Measurements from ENCODE around the gene AOPEP. TPM values are rescaled to one million over a fixed set of nuclear protein-coding genes. Genes with fewer than 3 reads are reported as not detected.

Gene AOPEP
- total RNA-seq, 4 donors from 2014 or later, result 80.7 to 428 (median 126) TPM

DNA sequence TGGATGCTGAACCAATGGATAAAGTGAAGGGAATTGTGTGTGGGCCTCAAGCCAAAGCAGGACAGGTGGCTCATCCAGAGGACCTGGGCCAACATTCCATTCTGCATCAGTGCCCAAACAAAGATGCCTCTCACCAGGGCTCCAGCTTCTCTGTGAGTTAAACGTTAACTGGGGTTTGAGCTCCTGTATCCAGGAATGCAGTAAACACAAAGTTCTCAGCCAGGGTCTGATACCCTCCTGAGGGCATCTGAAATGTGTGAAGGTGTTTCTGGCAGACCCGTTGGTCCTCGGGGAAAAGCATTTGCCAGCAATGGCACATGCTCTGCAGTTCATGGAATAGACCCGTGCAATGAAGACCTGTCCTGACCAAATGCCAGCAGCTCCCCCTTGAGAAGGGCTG is 33.9 kb upstream of the AOPEP start:
- intact Hi-C loops (cut with DNase I; ENCODE audit: low total_unique reads), result no loop called here

DNA sequence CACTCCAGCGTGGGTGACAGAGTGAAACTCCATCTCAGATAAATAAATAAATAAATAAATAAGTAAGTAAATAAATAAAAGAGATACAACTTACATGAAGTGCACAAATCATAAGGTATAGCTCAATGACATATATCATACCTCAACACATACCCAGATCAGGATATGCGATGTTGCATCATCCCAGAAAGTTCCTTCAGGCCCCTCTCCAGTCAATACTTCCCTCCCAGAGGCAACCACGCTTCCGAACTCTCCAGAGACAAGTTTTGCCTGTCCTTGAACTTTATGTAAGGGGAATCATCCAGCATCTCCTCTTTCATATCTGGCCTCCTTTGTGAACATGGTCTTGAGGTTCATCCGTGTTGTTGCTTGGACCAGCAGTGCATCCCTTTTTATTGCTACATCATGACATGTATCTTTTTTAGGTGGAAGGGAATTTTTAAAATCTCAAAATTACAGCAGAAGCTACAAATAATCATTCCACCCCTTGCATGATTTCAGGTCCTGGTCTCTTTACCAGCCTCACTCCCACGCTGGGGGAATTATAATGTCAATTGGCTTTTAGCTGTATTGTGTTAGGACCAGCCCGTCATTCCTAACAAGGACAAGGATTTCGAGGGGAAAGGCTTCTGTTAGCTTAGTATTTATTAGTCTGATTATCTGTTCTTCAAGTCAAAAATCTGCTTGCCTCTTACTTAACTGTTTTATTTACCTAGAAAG is 32.9 kb upstream of the AOPEP start:
- H3K36me3 ChIP-seq, result no peaks in the 10 kb centered on the region
- no peaks in the 10 kb centered on the region for H3K9me3 ChIP-seq
- TF ChIP-seq POLR2A (IDR thresholded peaks at IDR 0.05), result no peak
- TF ChIP-seq, protein P1, sequence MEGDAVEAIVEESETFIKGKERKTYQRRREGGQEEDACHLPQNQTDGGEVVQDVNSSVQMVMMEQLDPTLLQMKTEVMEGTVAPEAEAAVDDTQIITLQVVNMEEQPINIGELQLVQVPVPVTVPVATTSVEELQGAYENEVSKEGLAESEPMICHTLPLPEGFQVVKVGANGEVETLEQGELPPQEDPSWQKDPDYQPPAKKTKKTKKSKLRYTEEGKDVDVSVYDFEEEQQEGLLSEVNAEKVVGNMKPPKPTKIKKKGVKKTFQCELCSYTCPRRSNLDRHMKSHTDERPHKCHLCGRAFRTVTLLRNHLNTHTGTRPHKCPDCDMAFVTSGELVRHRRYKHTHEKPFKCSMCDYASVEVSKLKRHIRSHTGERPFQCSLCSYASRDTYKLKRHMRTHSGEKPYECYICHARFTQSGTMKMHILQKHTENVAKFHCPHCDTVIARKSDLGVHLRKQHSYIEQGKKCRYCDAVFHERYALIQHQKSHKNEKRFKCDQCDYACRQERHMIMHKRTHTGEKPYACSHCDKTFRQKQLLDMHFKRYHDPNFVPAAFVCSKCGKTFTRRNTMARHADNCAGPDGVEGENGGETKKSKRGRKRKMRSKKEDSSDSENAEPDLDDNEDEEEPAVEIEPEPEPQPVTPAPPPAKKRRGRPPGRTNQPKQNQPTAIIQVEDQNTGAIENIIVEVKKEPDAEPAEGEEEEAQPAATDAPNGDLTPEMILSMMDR (IDR thresholded peaks at IDR 0.05), result no peak
- no peak overlapping the region for H3K4me3 ChIP-seq
- intact Hi-C loops (cut with DNase I; ENCODE audit: low total_unique reads), result no loop called here
- no peak for DNase-seq
- H3K27ac ChIP-seq, result no peak overlapping the region
- no peaks in the 10 kb centered on the region for H3K27me3 ChIP-seq
- H3K4me1 ChIP-seq, result no peaks in the 10 kb centered on the region

More for the DNA sequence above, 33.9 kb upstream of the AOPEP start:
- no peak overlapping the region for H3K27ac ChIP-seq
- H3K9me3 ChIP-seq, result no peaks in the 10 kb centered on the region
- H3K4me1 ChIP-seq, result no peaks in the 10 kb centered on the region
- no peak overlapping the region for H3K4me3 ChIP-seq
- DNase-seq, result no peak
- TF ChIP-seq, protein P1 (IDR thresholded peaks at IDR 0.05), result no peak
- no peak for TF ChIP-seq POLR2A (IDR thresholded peaks at IDR 0.05)
- H3K36me3 ChIP-seq, result no peaks in the 10 kb centered on the region
- no peaks in the 10 kb centered on the region for H3K27me3 ChIP-seq

DNA sequence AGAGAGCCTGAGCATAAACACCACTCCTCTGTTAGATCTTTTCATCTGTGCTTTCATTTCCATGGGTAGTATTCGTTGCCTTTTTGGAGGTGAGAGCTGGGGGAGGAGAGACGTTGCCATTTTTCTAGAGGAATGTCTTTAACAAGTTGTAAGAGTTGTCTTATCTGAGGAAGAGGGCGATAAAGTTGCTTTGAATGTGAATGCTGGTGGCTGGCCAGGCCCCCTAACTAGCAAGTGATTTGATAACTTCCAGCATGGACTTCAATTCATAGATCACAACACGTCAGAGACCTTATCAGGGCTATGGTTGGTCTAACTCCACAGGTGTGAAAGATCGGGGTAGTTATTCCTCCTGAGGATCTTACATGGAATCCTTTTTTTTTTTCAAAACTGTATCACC is 30.0 kb upstream of the AOPEP start:
- Histone ChIP-seq H3K27me3 (no peaks in the 10 kb centered on the region), H3K9me3 (no peaks in the 10 kb centered on the region), H3K4me1 (no peaks in the 10 kb centered on the region), H3K27ac (no peak overlapping the region), H3K4me3 (no peak overlapping the region), H3K36me3 (no peaks in the 10 kb centered on the region)
- intact Hi-C loops (cut with DNase I; ENCODE audit: low total_unique reads), result no loop called here
- TF ChIP-seq, protein P1 (IDR thresholded peaks at IDR 0.05), result no peak
- no peak for TF ChIP-seq POLR2A (IDR thresholded peaks at IDR 0.05)
- no peak for DNase-seq

DNA sequence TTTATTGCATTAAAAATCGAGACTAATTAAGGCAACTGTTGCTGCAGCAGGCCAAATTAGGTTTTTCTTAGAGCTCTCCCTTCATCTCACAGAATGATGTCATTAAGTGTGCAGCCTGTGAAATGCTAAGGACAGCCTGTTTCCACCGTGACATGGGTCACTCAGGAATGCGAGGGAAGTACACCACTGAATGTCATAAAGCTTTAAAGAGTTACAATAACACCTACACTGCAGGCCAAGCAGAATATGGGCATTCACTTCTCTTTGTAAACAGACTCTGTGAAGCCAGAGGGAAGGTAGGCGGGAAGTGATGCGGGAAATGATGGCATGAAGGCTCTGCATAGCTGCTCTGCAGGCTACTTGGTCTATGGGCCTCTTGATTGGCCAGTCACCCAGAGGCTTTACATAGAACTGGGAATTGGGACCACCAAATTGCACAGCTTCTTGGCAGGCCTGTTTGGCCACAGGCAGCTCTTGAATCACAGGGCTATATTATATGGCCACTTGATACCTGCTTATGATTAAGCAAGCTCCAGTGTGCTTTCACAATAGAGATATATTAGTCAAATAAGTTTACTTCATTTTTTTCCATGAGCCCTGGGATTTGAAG is 28.4 kb upstream of the AOPEP start:
- no peak for TF ChIP-seq POLR2A (IDR thresholded peaks at IDR 0.05)
- TF ChIP-seq, protein P1 (IDR thresholded peaks at IDR 0.05), result no peak
- Histone ChIP-seq H3K4me1 (no peaks in the 10 kb centered on the region), H3K36me3 (no peaks in the 10 kb centered on the region), H3K4me3 (no peak overlapping the region), H3K27me3 (no peaks in the 10 kb centered on the region), H3K27ac (no peak overlapping the region), H3K9me3 (no peaks in the 10 kb centered on the region)
- DNase-seq, result no peak
- intact Hi-C loops (cut with DNase I; ENCODE audit: low total_unique reads), result no loop called here

DNA sequence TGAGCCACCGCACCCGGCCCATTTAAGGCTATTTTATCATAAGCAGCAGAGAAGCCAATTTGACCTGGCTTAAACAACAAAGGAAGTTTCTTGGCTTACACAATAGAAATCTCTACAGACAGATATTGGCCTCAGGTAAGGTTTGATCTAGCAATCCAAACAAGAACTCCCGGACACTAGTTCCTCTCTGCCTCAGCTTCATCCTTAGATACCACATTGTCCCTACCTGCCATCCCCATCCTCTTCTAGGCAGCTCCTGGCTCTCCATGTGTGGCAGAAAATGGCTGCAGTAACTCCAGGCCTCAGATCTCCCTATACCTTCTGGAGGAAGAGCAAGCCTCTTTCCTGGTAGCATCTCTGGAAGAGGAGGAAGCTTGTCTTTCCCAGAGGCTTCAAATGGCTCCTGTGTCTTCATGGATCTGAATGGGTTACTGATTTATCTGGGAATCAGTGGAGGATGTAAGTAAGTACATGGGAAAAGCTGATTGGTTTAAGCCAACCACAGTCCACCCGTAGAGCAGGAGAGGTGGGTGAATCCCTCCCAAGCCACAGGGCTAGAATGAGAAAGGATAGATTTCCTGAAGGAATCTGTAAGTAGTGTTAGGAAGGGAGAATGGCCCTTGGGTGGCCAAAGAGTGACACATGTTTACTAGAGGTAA is 26.7 kb upstream of the AOPEP start:
- no peak overlapping the region for H3K4me3 ChIP-seq
- no peak for DNase-seq
- no peaks in the 10 kb centered on the region for H3K27me3 ChIP-seq
- no peaks in the 10 kb centered on the region for H3K4me1 ChIP-seq
- intact Hi-C loops (cut with DNase I; ENCODE audit: low total_unique reads), result no loop called here
- H3K27ac ChIP-seq, result no peak overlapping the region
- TF ChIP-seq, protein P1 (IDR thresholded peaks at IDR 0.05), result no peak
- H3K36me3 ChIP-seq, result no peaks in the 10 kb centered on the region
- no peaks in the 10 kb centered on the region for H3K9me3 ChIP-seq

All from uterus (tissue), 4 donors.